A549 (cell line): ENCODE data around the gene ZCCHC24. TPM values are rescaled to one million over a fixed set of nuclear protein-coding genes. Genes with fewer than 3 reads are reported as not detected.

Experiments
- ATAC-seq, 2 experiments: fragments of 200-7000 bp in 1 of 2; fragments of >200 bp in 1 of 2; cut with Nextera tagmentation in 1 of 2; cut with Tn5 transposase in 1 of 2; 3 replicates each; pipeline versions ENCODE4 v1.8.0 to v1.9.1; 2018 to 2020; ENCODE audit warnings: mild to moderate bottlenecking in 1 of 2, moderate library complexity in 1 of 2
- CTCF ChIA-PET: fragments of 300-600 bp; sonication (Branson Sonifier 250); formaldehyde crosslinking; extraction: SDS; loops from one replicate; lab custom pipeline; 2021; ENCODE audit warnings: antibody characterized with exemption, inconsistent platforms; lab: Yijun Ruan, JAX
- POLR2A ChIA-PET: fragments of 350-600 bp; formaldehyde crosslinking; extraction: SDS; loops from one replicate; lab custom pipeline; 2021; ENCODE audit warnings: antibody characterized with exemption, inconsistent platforms; lab: Yijun Ruan, JAX
- DNase-seq, 2 experiments: peaks; one replicate each; pipeline versions ENCODE4 v3.0.0 to v3.0.0-alpha.2; 2011 to 2016; ENCODE audit warnings: low read depth in 1 of 2, low spot score in 1 of 2
- FAIRE-seq: peaks from 2 replicates; lab custom pipeline; 2011; peaks lifted over from hg19 to GRCh38; lab: Jason Lieb, UNC
- H3K27ac ChIP-seq, 2 experiments: fragments of >200 bp; sonication (Bioruptor Twin); formaldehyde crosslinking; 3 replicates each; pipeline ENCODE4 v1.5.1; 2016 to 2017
- H3K4me1 ChIP-seq: fragments of >200 bp; sonication (Bioruptor Twin); formaldehyde crosslinking; 3 replicates; pipeline ENCODE4 v1.6.1; 2016
- H3K4me2 ChIP-seq: fragments of >200 bp; sonication (Bioruptor Twin); formaldehyde crosslinking; 3 replicates; pipeline ENCODE4 v1.6.1; 2016
- H3K4me3 ChIP-seq: fragments of >200 bp; sonication (Bioruptor Twin); formaldehyde crosslinking; 3 replicates; pipeline ENCODE4 v1.5.1; 2016
- H3K9me3 ChIP-seq: fragments of >200 bp; sonication (Bioruptor Twin); formaldehyde crosslinking; 3 replicates; pipeline ENCODE4 v1.6.1; 2016
- BHLHE40 ChIP-seq: IDR thresholded peaks from 2 replicates; pipeline ENCODE4 v1.6.1; 2012; ENCODE audit warnings: low read depth, low read length, inconsistent platforms
- CBX8 ChIP-seq: fragments of 200-600 bp; sonication (generic); IDR thresholded peaks from 2 replicates; pipeline ENCODE4 v1.6.1; 2016
- CHD2 ChIP-seq: fragments of 150-350 bp; IDR thresholded peaks from 2 replicates; pipeline ENCODE4 v1.6.1; 2014; ENCODE audit warnings: low read length; ENCODE audit not compliant: partially characterized antibody
- EHMT2 ChIP-seq: fragments of 200-600 bp; sonication (generic); IDR thresholded peaks from 2 replicates; pipeline ENCODE4 v1.6.1; 2016; ENCODE audit warnings: antibody characterized with exemption, low read depth, mild to moderate bottlenecking, moderate library complexity
- EP300 ChIP-seq, 2 experiments: fragments of >200 bp; sonication (Bioruptor Twin); formaldehyde crosslinking; IDR thresholded peaks; 2 replicates in 1 of 2; 3 replicates in 1 of 2; pipeline ENCODE4 v1.6.1; 2016 to 2017
- FOXS1 ChIP-seq: fragments of 250-450 bp; sonication (Bioruptor Pico); IDR thresholded peaks from 2 replicates; pipeline ENCODE4 v1.5.0; 2020; ENCODE audit warnings: mild to moderate bottlenecking, moderate library complexity
- HOXA7 ChIP-seq: fragments of 250-450 bp; sonication (Bioruptor Pico); IDR thresholded peaks from 2 replicates; pipeline ENCODE4 v1.5.0; 2020; ENCODE audit warnings: mild to moderate bottlenecking, moderate library complexity
- KDM1A ChIP-seq: fragments of 200-600 bp; sonication (generic); IDR thresholded peaks from 2 replicates; pipeline ENCODE4 v1.6.1; 2016; ENCODE audit warnings: low read depth, mild to moderate bottlenecking
- KDM5A ChIP-seq: fragments of 200-600 bp; sonication (generic); IDR thresholded peaks from 2 replicates; pipeline ENCODE4 v1.6.1; 2016; ENCODE audit warnings: antibody characterized with exemption, mild to moderate bottlenecking
- MAFK ChIP-seq: fragments of 450-650 bp; IDR thresholded peaks from 2 replicates; pipeline ENCODE4 v1.6.1; 2014; ENCODE audit not compliant: partially characterized antibody
- MAZ ChIP-seq: fragments of 150-350 bp; IDR thresholded peaks from 2 replicates; pipeline ENCODE4 v1.6.1; 2014; ENCODE audit warnings: antibody characterized with exemption, low read depth, low read length, borderline replicate concordance
- NFE2L2 ChIP-seq: fragments of 150-350 bp; conservative IDR thresholded peaks from 2 replicates; pipeline ENCODE4 v1.6.1; 2014; ENCODE audit warnings: low read length
- POLR2A ChIP-seq: IDR thresholded peaks from 2 replicates; pipeline ENCODE4 v1.6.1; 2012; ENCODE audit warnings: mild to moderate bottlenecking, low read length
- RAD21 ChIP-seq, 2 experiments: fragments of >200 bp in 1 of 2; sonication (Bioruptor Twin) in 1 of 2; formaldehyde crosslinking in 1 of 2; IDR thresholded peaks in 1 of 2; conservative IDR thresholded peaks in 1 of 2; 2 replicates in 1 of 2; 3 replicates in 1 of 2; pipeline ENCODE4 v1.6.1; 2012 to 2018; ENCODE audit warnings: inconsistent platforms in 1 of 2
- RARB ChIP-seq: fragments of 250-450 bp; sonication (Bioruptor Pico); IDR thresholded peaks from 2 replicates; pipeline ENCODE4 v1.8.0; 2021; ENCODE audit warnings: mild to moderate bottlenecking, moderate library complexity
- RCOR1 ChIP-seq: fragments of 150-350 bp; IDR thresholded peaks from 2 replicates; pipeline ENCODE4 v1.6.1; 2014; ENCODE audit warnings: antibody characterized with exemption, low read length, low read depth
- RFX5 ChIP-seq: fragments of 450-650 bp; IDR thresholded peaks from 2 replicates; pipeline ENCODE4 v1.7.1; 2014; ENCODE audit warnings: antibody characterized with exemption, mild to moderate bottlenecking, moderate library complexity
- SREBF2 ChIP-seq: fragments of 450-650 bp; IDR thresholded peaks from 2 replicates; pipeline ENCODE4 v1.6.1; 2014; ENCODE audit warnings: mild to moderate bottlenecking, moderate library complexity
- TP53 ChIP-seq: fragments of 250-450 bp; sonication (Bioruptor Pico); IDR thresholded peaks from 2 replicates; pipeline ENCODE4 v1.5.0; 2021; ENCODE audit warnings: mild to moderate bottlenecking, moderate library complexity
- ZFP36 ChIP-seq: fragments of 450-650 bp; IDR thresholded peaks from 2 replicates; pipeline ENCODE4 v1.6.1; 2014; ENCODE audit warnings: borderline replicate concordance; ENCODE audit not compliant: partially characterized antibody
- WGBS: methylation state at CpG from one replicate; pipeline ENCODE4 v1.1.6; 2017; ENCODE audit errors: missing lambda C conversion rate; 5-methylcytosine and 5-hydroxymethylcytosine counted together
- polyA plus RNA-seq, 4 experiments: library from polyadenylated mRNA; depleted of rRNA in 3 of 4; stranded (reverse); fragments of >200 nt; fragmentation: RNase III in 1 of 4; extraction: RNeasy Plus Mini Kit Qiagen cat#74134 plus additional on column Dnase treatment in 1 of 4; gene quantifications; 2 replicates in 3 of 4; 3 replicates in 1 of 4; pipeline ENCODE4 v1.2.3, GENCODE V29; 2011 to 2017
- TF ChIP-seq, protein P1 (sequence below): IDR thresholded peaks from 2 replicates; pipeline ENCODE4 v1.6.1; 2012
- TF ChIP-seq, protein P2 (sequence below): fragments of >200 bp; sonication (Bioruptor Twin); formaldehyde crosslinking; IDR thresholded peaks from 3 replicates; pipeline ENCODE4 v1.5.1; 2016
- TF ChIP-seq, protein P3 (sequence below): IDR thresholded peaks from 2 replicates; pipeline ENCODE4 v1.6.1; 2012; ENCODE audit warnings: low read depth, borderline replicate concordance

The ZCCHC24 gene
- polyA plus RNA-seq, 2 of the 4 experiments (the other 2 are of a cell fraction): 2.4 to 4.2 TPM

DNA sequence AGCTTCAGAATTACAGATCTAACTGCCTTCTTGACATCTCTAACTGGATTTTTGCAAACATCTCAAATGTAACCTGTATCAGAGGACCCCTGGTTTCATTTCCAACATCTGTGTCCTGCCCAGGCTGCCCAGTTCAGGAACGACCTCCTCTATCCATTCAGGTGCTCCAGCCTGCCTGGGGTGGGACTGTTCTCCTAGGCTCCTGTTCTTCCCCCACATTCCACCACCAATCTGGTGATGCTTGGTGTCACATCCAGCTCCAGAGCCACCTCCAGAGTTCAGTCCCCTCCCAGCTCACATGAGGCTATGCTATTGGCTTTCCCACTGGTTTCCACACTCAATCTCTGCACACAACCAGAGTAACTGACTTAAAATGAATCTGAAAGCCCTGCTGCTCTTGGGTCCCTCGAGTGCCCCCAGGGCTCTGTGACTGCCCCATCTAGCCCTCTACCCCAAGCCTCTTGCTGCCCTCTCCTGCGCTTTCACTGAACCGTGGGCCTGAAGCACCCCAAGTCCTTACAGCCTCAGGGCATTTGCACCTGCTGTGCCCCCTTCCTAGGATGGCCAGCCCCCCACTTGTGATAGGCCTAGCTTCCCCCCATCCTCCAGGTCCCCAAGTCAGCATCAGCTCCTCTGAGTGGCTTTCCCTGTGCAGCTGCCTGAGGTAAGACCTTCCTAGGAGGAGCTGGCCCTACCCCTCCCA, 52.1 kb downstream of the ZCCHC24 start:
- FAIRE-seq: no peak
- H3K4me1 ChIP-seq: no peaks in the 10 kb centered on the region
- CTCF ChIA-PET: interaction anchor here (0.6 to 3.6 kb wide), 3 partner anchors 8 to 46 kb away, joined by 3 to 17 read pairs (median 6); partner anchors contain the start of gene PPIF
- TF ChIP-seq NFE2L2 (no peak), RFX5 (no peak), SREBF2 (no peak), TP53 (no peak), ZFP36 (no peak), MAFK (no peak), RAD21 (conservative IDR thresholded peaks at IDR 0.05 in 1 of 2, IDR thresholded peaks at IDR 0.05 in 1 of 2) (no peak), RARB (CRISPR knock-in tag) (no peak), RCOR1 (no peak)
- TF ChIP-seq, protein P1, sequence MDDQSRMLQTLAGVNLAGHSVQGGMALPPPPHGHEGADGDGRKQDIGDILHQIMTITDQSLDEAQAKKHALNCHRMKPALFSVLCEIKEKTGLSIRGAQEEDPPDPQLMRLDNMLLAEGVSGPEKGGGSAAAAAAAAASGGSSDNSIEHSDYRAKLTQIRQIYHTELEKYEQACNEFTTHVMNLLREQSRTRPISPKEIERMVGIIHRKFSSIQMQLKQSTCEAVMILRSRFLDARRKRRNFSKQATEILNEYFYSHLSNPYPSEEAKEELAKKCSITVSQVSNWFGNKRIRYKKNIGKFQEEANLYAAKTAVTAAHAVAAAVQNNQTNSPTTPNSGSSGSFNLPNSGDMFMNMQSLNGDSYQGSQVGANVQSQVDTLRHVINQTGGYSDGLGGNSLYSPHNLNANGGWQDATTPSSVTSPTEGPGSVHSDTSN: no peak
- H3K9me3 ChIP-seq: no peaks in the 10 kb centered on the region
- no peak for ATAC-seq
- no peak overlapping the region for H3K4me2 ChIP-seq
- no peak for DNase-seq
- H3K4me3 ChIP-seq: no peak overlapping the region
- WGBS: 55% methylated on average over 4 of the region's 4 CpGs
- POLR2A ChIA-PET: no interaction called here
- no peak overlapping the region for H3K27ac ChIP-seq

DNA sequence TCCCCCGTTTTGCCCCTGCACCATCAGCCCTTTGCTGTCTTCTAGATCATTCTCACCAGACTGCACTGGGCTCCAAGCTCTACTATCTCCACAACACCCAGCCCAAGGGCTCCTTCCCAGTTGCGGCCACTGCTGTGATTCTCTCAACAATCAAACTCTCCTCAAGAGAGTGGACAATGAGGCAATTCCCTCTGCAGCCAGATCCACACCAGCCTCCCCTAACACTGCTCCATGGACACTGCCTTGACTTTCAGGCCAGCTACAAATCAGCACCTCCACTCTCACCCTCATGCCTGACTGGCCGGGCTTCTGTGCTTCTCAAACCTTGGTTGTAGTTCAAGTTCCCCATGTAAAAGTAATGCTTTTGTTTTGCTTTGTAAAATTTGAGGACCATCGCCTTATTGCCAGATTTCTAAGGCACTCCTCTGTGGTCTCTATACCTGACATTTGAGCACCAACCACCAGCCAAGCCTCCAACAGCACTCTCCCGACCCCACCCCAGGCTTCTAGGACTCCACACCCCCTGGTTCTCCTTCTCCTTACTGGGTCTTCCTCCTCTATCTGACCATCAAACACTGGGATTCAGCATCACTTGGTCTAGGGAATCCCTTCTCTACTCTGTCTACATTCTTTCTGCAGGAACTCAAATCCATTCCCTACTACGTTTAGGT, 52.8 kb downstream of the ZCCHC24 start:
- ATAC-seq (no peak), DNase-seq (no peak), FAIRE-seq (no peak)
- H3K27ac ChIP-seq: no peak overlapping the region
- no peaks in the 10 kb centered on the region for H3K9me3 ChIP-seq
- H3K4me1 ChIP-seq: no peaks in the 10 kb centered on the region
- WGBS: 70% methylated on average over 6 of the region's 6 CpGs
- H3K4me2 ChIP-seq: no peak overlapping the region
- TF ChIP-seq SREBF2 (no peak), POLR2A (no peak), CBX8 (no peak), EHMT2 (no peak), KDM1A (no peak), CHD2 (no peak), FOXS1 (CRISPR knock-in tag) (no peak)
- POLR2A ChIA-PET: no interaction called here
- CTCF ChIA-PET: interaction anchor here (1.3 to 3.6 kb wide), 2 partner anchors 9 to 19 kb away, joined by 6 to 17 read pairs; no protein-coding TSS in a partner anchor
- H3K4me3 ChIP-seq: no peak overlapping the region

DNA sequence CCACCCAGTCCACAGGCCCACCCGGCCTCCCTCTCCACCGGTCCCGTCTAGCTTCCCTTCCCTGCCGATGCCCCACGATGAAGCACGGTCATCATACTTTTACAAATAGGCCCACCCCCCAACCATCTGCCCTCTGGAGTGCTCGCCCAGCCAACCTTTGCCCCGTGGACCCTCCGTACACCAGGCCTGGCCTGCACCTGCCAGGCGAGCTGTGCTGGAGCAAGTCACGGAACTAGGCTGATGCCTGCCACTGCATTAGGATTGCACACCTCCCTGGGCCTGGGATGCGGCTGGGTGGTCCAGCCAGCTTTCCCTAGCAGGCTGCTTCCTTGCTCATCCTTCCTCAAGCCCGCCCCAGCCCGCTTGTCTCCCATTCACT, 53.4 kb downstream of the ZCCHC24 start:
- Histone ChIP-seq H3K27ac (no peak overlapping the region), H3K4me3 (no peak overlapping the region), H3K4me2 (no peak overlapping the region), H3K4me1 (no peaks in the 10 kb centered on the region), H3K9me3 (no peaks in the 10 kb centered on the region)
- no peak for DNase-seq
- POLR2A ChIA-PET: no interaction called here
- ATAC-seq: no peak; a peak in 1 of 6 replicates
- FAIRE-seq: no peak
- TF ChIP-seq, protein P2, sequence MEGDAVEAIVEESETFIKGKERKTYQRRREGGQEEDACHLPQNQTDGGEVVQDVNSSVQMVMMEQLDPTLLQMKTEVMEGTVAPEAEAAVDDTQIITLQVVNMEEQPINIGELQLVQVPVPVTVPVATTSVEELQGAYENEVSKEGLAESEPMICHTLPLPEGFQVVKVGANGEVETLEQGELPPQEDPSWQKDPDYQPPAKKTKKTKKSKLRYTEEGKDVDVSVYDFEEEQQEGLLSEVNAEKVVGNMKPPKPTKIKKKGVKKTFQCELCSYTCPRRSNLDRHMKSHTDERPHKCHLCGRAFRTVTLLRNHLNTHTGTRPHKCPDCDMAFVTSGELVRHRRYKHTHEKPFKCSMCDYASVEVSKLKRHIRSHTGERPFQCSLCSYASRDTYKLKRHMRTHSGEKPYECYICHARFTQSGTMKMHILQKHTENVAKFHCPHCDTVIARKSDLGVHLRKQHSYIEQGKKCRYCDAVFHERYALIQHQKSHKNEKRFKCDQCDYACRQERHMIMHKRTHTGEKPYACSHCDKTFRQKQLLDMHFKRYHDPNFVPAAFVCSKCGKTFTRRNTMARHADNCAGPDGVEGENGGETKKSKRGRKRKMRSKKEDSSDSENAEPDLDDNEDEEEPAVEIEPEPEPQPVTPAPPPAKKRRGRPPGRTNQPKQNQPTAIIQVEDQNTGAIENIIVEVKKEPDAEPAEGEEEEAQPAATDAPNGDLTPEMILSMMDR: no peak
- no peak for TF ChIP-seq HOXA7 (CRISPR knock-in tag)
- no peak for TF ChIP-seq BHLHE40
- no peak for TF ChIP-seq EP300 (IDR thresholded peaks at IDR 0.05)
- TF ChIP-seq CBX8: no peak
- TF ChIP-seq KDM5A: no peak
- no peak for TF ChIP-seq MAZ
- no peak for TF ChIP-seq RARB (CRISPR knock-in tag)
- TF ChIP-seq, protein P3, sequence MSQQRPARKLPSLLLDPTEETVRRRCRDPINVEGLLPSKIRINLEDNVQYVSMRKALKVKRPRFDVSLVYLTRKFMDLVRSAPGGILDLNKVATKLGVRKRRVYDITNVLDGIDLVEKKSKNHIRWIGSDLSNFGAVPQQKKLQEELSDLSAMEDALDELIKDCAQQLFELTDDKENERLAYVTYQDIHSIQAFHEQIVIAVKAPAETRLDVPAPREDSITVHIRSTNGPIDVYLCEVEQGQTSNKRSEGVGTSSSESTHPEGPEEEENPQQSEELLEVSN: no peak
- TF ChIP-seq SREBF2: no peak
- 92% methylated on average over 14 of the region's 14 CpGs for WGBS
- CTCF ChIA-PET: interaction anchor here (0.5 to 3.6 kb wide), 4 partner anchors 9 to 651 kb away, joined by 3 to 17 read pairs (median 6); no protein-coding TSS in a partner anchor
